DMS153 treated with DMSO at 0.1 percent for 48 hours (cell line): Measurements from ENCODE around the gene AIRE.
"Not testable (repeated sequence)": the region's sequence is repeated elsewhere in the genome, so short reads cannot be mapped to it uniquely, and the experiment has no call there.

Experiments
- DNase-seq: peaks from one replicate; lab custom pipeline; 2025; ENCODE audit not compliant: unreplicated experiment; lab: John Stamatoyannopoulos, UW

The AIRE gene

DNA sequence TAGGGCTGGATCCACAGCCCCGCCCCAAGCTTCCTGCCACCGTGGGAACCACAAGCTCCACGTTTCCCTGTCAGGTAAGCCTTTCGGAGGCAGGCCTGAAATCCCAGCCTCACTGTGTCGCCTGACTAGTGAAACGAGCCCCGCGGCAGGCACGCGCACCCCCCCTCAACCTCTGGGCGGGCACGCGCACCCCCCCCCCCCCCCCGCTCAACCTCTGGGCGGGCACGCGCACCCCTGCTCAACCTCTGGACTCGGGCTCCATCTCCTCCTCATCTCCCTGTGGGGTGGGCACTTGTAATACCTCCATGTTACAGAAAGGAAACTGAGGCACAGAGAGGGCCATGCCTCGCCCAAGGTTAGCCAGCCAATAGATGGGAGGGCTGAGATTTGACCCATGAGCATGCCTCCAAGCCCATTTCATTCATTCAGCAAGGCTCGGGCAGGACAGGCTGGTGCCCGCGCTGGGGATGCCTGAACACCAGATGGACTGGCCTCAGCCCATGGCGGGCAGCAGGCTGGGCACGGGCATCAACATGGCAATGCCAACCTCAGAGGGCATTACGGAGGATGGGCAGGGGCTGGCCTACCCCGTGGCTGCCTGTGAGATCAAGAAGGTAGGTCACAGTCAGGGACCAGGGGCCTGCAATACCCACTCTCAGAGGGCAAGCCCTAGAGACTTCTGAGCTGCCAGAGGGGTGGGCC is 48.8 kb downstream of the AIRE start:
- no peak for DNase-seq

DNA sequence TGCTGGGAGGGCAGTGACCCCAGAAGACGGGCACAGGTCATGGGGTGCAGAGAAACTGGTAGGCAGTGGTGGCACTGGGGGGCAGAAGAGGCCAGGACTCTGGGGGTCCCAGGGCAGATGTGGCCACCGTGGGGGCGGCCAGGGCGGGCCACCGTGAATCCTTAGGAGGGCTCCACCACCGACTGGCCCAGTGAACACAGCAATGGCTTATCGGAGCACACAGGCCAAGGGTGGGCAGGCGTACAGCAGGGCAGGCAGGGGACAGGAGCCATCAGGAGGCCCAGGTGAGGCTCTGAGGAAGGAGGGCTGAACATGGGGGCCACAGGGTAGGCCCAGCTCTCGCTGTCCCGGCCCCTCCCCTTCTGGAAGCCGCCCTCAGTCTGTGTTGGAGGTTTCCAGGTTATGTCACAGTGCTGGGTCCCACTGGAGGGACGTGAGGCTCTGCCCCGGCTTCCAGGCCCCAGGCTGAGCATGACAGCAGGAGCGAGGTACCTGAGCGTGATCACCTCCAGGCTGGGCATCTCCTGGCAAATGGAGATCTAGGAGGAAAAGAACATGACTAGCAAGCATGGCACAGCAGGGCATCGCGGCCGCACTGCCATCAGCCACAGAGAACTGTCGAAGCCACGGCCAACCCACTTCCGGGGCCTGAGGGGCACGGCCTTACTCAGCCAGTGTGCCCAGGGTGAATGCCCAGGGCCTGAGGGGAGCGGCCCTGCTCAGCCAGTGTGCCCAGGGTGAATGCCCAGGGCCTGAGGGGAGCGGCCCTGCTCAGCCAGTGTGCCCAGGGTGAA is 49.8 kb downstream of the AIRE start:
- DNase-seq: no peak

- no peak for DNase-seq
Observed at GRCh38 chr21:44337449-44337848, 51.8 kb downstream of the AIRE start.

- peak; percentile 4 for DNase-seq
Observed at GRCh38 chr21:44337941-44338895, 52.5 kb downstream of the AIRE start.

GRCh38 chr21:44338971-44339910 is 53.6 kb downstream of the AIRE start, which contains the start of gene CFAP410:
CFAP410 (minus strand) TSS chr21:44339390; CDS start chr21:44339194, 196 bp downstream.
- DNase-seq: peak; percentile 92

- not testable (repeated sequence) for DNase-seq
Observed at GRCh38 chr21:44341726-44342458, 56.2 kb downstream of the AIRE start.

GRCh38 chr21:44342981-44343380 is 57.3 kb downstream of the AIRE start:
- not testable (repeated sequence) for DNase-seq

DNA sequence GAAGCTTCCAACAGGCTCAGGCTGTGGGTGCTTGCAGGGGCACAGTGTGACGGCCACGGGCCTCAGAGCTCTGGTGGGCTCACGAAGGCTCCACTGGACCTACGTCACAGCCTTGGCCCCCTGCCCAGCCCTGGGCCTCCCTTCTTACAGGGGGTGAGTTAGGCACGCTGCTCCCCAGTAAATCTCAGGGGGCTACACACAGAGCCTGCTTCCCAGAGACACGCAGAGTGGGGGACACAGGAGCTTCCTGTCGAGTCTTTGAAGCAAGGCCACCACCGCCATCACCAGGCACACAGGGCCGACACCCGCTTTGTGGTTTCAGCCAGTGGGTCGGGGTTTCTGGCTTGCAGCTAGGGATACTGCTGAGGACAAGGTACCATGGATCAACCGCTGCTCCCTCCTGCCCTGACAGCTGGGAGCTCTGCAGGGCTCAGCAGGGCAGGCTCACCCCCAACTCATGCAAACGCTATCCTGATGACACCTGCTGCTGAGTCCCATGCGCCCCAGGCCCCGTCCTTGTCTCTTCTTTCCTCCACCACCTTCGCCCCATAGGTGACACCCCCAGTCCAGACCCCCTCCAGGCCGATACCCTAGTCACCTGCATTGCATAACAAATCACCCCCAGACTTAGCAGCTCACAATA is 59.0 kb downstream of the AIRE start:
- DNase-seq: no peak

DNA sequence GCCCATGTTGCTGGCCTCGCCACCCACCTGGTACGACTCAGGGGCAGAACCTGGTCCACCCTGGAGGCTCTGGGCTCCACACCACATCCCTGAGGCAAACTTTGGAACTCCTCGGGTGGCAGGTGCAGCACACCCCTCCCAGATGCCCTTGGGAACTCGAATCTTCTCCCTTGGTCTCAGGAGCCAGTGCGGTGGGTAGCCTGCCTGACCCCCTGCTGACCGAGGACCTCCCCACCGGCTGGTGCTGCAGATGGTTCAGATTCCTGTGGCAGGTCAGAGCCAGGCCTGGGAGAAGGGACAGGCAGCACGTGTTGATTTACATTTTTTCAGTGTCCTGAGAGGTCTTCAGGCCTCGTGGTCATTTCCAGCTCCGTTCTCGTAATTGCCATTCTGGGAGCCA is 59.8 kb downstream of the AIRE start:
- no peak for DNase-seq

- peak; percentile 84 for DNase-seq
Observed at GRCh38 chr21:44347911-44348451, 62.3 kb downstream of the AIRE start.
